ENCODE data around the gene APP. TPM values are rescaled to one million over a fixed set of nuclear protein-coding genes. Genes with fewer than 3 reads are reported as not detected.

The APP gene
- total and polyA plus RNA-seq, 7 donors = 71.7 to 355 (median 270) TPM

GRCh38 chr21:25911730-25912401 is 258.7 kb downstream of the APP start:
- TF ChIP-seq POLR2AphosphoS5 (IDR thresholded peaks at IDR 0.05) (no peak), CTCF (IDR thresholded peaks at IDR 0.05) (no peak), EP300 (IDR thresholded peaks at IDR 0.05) (no peak), POLR2A (IDR thresholded peaks at IDR 0.05) (no peak)
- Histone ChIP-seq H3K9me3 (no peaks in the 10 kb centered on the region), H3K4me1 (peaks cover 0 to 15% (median 14%) of the 10 kb centered on the region in 4 donors), H3K27me3 (no peaks in the 10 kb centered on the region), H3K4me3 (no peak overlapping the region), H3K36me3 (no peaks in the 10 kb centered on the region), H3K27ac (no peak overlapping the region)
- intact Hi-C loops (cut with DNase I) = no loop called here
- no peak for DNase-seq
- 59 to 80% methylated on average over 20 of the region's 20 CpGs for WGBS, 2 donors

- WGBS, 2 donors = 83 to 96% methylated on average over 1 of the region's 1 CpG
- Histone ChIP-seq H3K27me3 (no peaks in the 10 kb centered on the region), H3K36me3 (no peaks in the 10 kb centered on the region), H3K27ac (no peak overlapping the region), H3K9me3 (no peaks in the 10 kb centered on the region), H3K4me1 (peaks cover 0 to 15% (median 14%) of the 10 kb centered on the region in 4 donors), H3K4me3 (no peak overlapping the region)
- TF ChIP-seq CTCF (IDR thresholded peaks at IDR 0.05) = no peak
- TF ChIP-seq EP300 (IDR thresholded peaks at IDR 0.05) = no peak
- TF ChIP-seq POLR2AphosphoS5 (IDR thresholded peaks at IDR 0.05) = no peak
- no peak for TF ChIP-seq POLR2A (IDR thresholded peaks at IDR 0.05)
- DNase-seq = no peak
- intact Hi-C loops (cut with DNase I) = no loop called here
These were observed 259.8 kb downstream of the APP start for GRCh38 chr21:25910809-25911208.

GRCh38 chr21:25909341-25909740 is 261.2 kb downstream of the APP start:
- Histone ChIP-seq H3K27ac (no peak overlapping the region), H3K36me3 (peaks cover 0 to 4% (median 0%) of the 10 kb centered on the region in 4 donors), H3K4me1 (peaks cover 0 to 15% (median 14%) of the 10 kb centered on the region in 4 donors), H3K9me3 (no peaks in the 10 kb centered on the region), H3K27me3 (no peaks in the 10 kb centered on the region), H3K4me3 (no peak overlapping the region)
- DNase-seq = no peak
- WGBS, 2 donors = 90 to 92% methylated on average over 5 of the region's 5 CpGs
- TF ChIP-seq POLR2AphosphoS5 (IDR thresholded peaks at IDR 0.05) (no peak), POLR2A (IDR thresholded peaks at IDR 0.05) (no peak), CTCF (IDR thresholded peaks at IDR 0.05) (no peak), EP300 (IDR thresholded peaks at IDR 0.05) (no peak)
- intact Hi-C loops (cut with DNase I) = no loop called here

- intact Hi-C loops (cut with DNase I) = no loop called here
- peaks cover 0 to 15% (median 14%) of the 10 kb centered on the region in 4 donors for H3K4me1 ChIP-seq
- H3K27ac ChIP-seq = peak overlapping the region in 1 of 4 donors; percentile 10
- DNase-seq = no peak
- H3K4me3 ChIP-seq = no peak overlapping the region
- WGBS, 2 donors = 18 to 66% methylated on average over 5 of the region's 5 CpGs
- TF ChIP-seq CTCF (IDR thresholded peaks at IDR 0.05) (no peak), POLR2A (IDR thresholded peaks at IDR 0.05) (no peak), EP300 (IDR thresholded peaks at IDR 0.05) (no peak), POLR2AphosphoS5 (IDR thresholded peaks at IDR 0.05) (no peak)
- no peaks in the 10 kb centered on the region for H3K27me3 ChIP-seq
- H3K36me3 ChIP-seq = peaks cover 0 to 6% (median 2%) of the 10 kb centered on the region in 4 donors
- no peaks in the 10 kb centered on the region for H3K9me3 ChIP-seq
These were observed 262.1 kb downstream of the APP start for GRCh38 chr21:25908495-25908894.
